Measurements from ENCODE around the gene SCN5A. TPM values are rescaled to one million over a fixed set of nuclear protein-coding genes. Genes with fewer than 3 reads are reported as not detected.

The SCN5A gene
- polyA plus RNA-seq, 1 of the 3 experiments (the other 2 are of a cell fraction), result 0.18 TPM

- Histone ChIP-seq H3K9me2 (no peaks in the 10 kb centered on the region), H3K36me3 (replicated peaks in 1 of 2; ENCODE audit: control insufficient read depth in 1 of 2, insufficient read depth in 2 of 2, low read length in 1 of 2) (no peaks in the 10 kb centered on the region), H3K9ac (no peak overlapping the region), H2AFZ (ENCODE audit: low read depth) (no peak overlapping the region), H3K27ac (ENCODE audit: low read depth in 2 of 2, low read length in 1 of 2) (no peak overlapping the region), H3K27me3 (ENCODE audit: insufficient read depth) (no peaks in the 10 kb centered on the region), H3K9me3 (no peaks in the 10 kb centered on the region; the same call in 1 of the 2 replicates), H3K4me2 (no peak overlapping the region), H3F3A (replicated peaks; ENCODE audit: insufficient read depth) (no peaks in the 10 kb centered on the region), H3K4me1 (ENCODE audit: control insufficient read depth in 1 of 2, insufficient read depth in 2 of 2, low read depth in 1 of 2, low read length in 1 of 2) (no peaks in the 10 kb centered on the region; a peak in 1 of 4 replicates), H3K4me3 (ENCODE audit: low read depth in 2 of 2, low read length in 1 of 2) (no peak overlapping the region), H4K20me1 (ENCODE audit: insufficient read depth) (no peaks in the 10 kb centered on the region), H3K79me2 (ENCODE audit: insufficient read depth) (no peaks in the 10 kb centered on the region)
- WGBS (ENCODE audit: low lambda C conversion rate), result 52% methylated on average over 6 of the region's 6 CpGs
- no peak for DNase-seq
- no peak for TF ChIP-seq POLR2AphosphoS5 (IDR thresholded peaks at IDR 0.05; ENCODE audit: low read depth, low read length)
- no peak for TF ChIP-seq RAD21 (IDR thresholded peaks at IDR 0.05; ENCODE audit: low read length)
- no peak for TF ChIP-seq TAF1 (IDR thresholded peaks at IDR 0.05; ENCODE audit: borderline replicate concordance, low read depth, low read length)
- TF ChIP-seq RCOR1 (IDR thresholded peaks at IDR 0.05; ENCODE audit: low read length), result no peak
- no peak for TF ChIP-seq MXI1 (IDR thresholded peaks at IDR 0.05; ENCODE audit: low read depth, low read length)
- no peak for TF ChIP-seq ELF1 (IDR thresholded peaks at IDR 0.05)
- no peak for TF ChIP-seq FOXJ3 (CRISPR knock-in tag; IDR thresholded peaks at IDR 0.05)
- TF ChIP-seq, protein P1, sequence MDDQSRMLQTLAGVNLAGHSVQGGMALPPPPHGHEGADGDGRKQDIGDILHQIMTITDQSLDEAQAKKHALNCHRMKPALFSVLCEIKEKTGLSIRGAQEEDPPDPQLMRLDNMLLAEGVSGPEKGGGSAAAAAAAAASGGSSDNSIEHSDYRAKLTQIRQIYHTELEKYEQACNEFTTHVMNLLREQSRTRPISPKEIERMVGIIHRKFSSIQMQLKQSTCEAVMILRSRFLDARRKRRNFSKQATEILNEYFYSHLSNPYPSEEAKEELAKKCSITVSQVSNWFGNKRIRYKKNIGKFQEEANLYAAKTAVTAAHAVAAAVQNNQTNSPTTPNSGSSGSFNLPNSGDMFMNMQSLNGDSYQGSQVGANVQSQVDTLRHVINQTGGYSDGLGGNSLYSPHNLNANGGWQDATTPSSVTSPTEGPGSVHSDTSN (IDR thresholded peaks at IDR 0.05), result no peak
- TF ChIP-seq EP300 (IDR thresholded peaks at IDR 0.05; ENCODE audit: borderline replicate concordance in 1 of 2, low read depth in 1 of 2, low read length in 1 of 2), result no peak
- no peak for TF ChIP-seq SIN3A (IDR thresholded peaks at IDR 0.05; ENCODE audit: borderline replicate concordance, low read depth, low read length)
- no peak for TF ChIP-seq USF2 (IDR thresholded peaks at IDR 0.05; ENCODE audit: borderline replicate concordance, low read depth, low read length)
- no peak for TF ChIP-seq GATA2 (CRISPR knock-in tag; IDR thresholded peaks at IDR 0.05)
- TF ChIP-seq, protein P2, sequence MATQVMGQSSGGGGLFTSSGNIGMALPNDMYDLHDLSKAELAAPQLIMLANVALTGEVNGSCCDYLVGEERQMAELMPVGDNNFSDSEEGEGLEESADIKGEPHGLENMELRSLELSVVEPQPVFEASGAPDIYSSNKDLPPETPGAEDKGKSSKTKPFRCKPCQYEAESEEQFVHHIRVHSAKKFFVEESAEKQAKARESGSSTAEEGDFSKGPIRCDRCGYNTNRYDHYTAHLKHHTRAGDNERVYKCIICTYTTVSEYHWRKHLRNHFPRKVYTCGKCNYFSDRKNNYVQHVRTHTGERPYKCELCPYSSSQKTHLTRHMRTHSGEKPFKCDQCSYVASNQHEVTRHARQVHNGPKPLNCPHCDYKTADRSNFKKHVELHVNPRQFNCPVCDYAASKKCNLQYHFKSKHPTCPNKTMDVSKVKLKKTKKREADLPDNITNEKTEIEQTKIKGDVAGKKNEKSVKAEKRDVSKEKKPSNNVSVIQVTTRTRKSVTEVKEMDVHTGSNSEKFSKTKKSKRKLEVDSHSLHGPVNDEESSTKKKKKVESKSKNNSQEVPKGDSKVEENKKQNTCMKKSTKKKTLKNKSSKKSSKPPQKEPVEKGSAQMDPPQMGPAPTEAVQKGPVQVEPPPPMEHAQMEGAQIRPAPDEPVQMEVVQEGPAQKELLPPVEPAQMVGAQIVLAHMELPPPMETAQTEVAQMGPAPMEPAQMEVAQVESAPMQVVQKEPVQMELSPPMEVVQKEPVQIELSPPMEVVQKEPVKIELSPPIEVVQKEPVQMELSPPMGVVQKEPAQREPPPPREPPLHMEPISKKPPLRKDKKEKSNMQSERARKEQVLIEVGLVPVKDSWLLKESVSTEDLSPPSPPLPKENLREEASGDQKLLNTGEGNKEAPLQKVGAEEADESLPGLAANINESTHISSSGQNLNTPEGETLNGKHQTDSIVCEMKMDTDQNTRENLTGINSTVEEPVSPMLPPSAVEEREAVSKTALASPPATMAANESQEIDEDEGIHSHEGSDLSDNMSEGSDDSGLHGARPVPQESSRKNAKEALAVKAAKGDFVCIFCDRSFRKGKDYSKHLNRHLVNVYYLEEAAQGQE (IDR thresholded peaks at IDR 0.05; ENCODE audit: low read depth, low read length), result no peak
- TF ChIP-seq TEAD4 (IDR thresholded peaks at IDR 0.05; ENCODE audit: borderline replicate concordance, insufficient read depth), result no peak
- TF ChIP-seq SMC3 (IDR thresholded peaks at IDR 0.05; ENCODE audit: low read depth, low read length), result no peak
- no peak for TF ChIP-seq CTCF (IDR thresholded peaks at IDR 0.05)
- ChIA-PET POLR2A (no interaction called here), CTCF (interaction anchor here (0.8 to 1.7 kb wide), 6 partner anchors 12 to 249 kb away, joined by 3 to 11 read pairs (median 3); partner anchors contain the start of gene XYLB)
These were observed 54.1 kb downstream of the SCN5A start for GRCh38 chr3:38595393-38595792.

Data from SK-N-SH (cell line).